Activated CD4-positive, alpha-beta T cell treated with anti-CD3 and anti-CD28 coated beads, Interleukin-2, amount 50 U/mL, for 1 hour (primary cell): ENCODE results near the gene CCL27.
A peak's percentile ranks its signal among the peaks of the same experiment; 100 is the strongest.

Source experiments
- DNase-seq: peaks from one replicate; pipeline ENCODE4 v3.0.0-alpha.2; 2020

CCL27 gene

DNA sequence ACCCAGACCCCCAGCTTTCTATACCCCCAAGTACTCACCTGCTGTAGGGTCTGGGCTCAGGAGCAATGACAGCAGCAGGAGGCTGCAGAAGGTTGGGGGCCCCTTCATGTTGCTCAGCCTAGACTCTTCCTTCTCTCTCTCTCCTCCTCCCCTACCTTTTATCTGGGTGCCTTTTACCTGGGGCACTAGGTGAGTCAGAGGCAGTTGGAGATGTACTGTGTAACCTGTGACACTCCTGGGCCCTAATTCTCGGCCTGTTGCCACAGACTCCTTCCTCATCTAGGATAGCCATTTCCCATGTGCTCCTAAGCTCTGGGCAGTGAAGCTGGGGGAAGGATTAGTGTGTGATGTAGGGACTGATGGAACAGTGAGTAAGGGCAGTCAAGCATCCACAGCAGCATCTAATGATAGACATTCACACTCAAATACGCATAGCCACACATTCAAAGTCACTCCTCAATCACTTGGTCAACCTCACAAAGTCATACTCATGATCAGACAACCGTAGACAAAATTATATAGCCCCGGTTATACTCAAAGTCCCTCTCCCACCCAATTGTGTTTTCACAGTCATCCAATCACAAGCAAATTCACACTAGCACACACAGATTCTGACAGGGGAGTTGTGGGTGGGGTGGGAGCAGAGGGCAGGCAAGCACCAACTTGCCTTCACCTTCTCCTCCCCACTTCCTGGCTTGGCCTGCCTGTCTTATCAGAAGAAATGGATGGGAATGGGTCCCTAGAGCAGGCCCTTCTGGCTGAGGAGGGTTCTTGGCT is at the start of gene CCL27:
Gene CCL27, minus strand, starts transcription at position 132 of the 777 bp plus-strand sequence. Its CDS starts 24 bp downstream, at position 108.
- DNase-seq, result no peak

GRCh38 chr9:34712140-34712539 is 49.7 kb upstream of the CCL27 start:
- no peak for DNase-seq

- no peak for DNase-seq
Measured at GRCh38 chr9:34710023-34710422, 47.6 kb upstream of the CCL27 start, which contains the start of gene CCL21. Gene CCL21 (minus strand): TSS chr9:34710136. CDS start chr9:34710066, 70 bp downstream.

DNA sequence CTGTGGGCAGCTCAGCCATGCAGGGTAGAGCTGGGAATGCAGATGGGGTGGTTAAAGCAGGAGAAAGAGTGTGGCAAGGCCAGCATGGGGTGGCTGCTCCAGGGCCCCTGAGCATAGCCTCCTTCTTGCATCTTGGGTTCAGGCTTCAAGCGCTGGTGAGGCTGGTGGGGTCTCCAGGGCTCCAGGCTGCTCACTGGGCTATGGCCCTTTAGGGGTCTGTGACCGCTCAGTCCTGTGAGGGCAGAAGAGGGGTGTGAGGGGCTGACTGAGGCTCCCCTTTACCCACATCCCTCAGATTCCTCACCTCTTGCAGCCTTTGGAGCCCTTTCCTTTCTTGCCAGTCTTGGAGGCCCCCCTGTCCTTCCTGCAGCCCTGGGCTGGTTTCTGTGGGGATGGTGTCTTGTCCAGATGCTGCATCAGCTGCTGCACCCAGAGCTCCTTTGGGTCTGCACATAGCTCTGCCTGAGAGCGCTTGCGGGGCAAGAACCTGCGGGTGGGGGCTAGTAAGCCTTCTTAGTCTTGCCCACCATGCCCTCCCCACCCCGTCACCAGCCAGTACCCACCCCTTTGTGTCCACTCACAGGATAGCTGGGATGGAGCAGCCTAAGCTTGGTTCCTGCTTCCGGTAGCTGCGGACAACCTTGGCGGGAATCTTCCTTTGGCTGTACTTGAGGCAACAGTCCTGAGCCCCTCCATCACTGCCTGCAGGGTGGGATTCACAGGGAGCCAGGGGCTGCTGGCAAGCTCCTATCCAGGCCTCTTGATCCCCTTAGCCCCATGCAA is 46.9 kb upstream of the CCL27 start:
- DNase-seq, result no peak

DNA sequence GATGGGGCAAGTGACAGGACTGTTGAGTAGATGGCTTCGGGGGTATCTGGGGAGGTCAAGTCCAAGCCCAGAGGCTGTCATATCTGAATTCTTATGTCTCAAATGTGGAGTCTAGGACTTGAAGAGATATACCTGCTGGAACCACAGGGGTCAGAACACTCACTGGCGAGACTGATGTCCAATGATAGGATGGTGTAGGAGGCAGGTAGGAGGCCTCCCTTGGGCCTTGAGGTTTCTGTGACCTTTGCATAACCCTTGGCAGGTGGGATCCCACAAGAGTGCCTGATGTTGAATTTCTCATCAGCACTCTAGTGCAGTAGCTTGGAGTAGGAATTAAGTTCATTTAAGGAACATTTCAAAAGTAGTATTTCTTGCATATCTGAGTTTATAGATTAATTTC is 44.7 kb upstream of the CCL27 start:
- DNase-seq, result no peak

DNA sequence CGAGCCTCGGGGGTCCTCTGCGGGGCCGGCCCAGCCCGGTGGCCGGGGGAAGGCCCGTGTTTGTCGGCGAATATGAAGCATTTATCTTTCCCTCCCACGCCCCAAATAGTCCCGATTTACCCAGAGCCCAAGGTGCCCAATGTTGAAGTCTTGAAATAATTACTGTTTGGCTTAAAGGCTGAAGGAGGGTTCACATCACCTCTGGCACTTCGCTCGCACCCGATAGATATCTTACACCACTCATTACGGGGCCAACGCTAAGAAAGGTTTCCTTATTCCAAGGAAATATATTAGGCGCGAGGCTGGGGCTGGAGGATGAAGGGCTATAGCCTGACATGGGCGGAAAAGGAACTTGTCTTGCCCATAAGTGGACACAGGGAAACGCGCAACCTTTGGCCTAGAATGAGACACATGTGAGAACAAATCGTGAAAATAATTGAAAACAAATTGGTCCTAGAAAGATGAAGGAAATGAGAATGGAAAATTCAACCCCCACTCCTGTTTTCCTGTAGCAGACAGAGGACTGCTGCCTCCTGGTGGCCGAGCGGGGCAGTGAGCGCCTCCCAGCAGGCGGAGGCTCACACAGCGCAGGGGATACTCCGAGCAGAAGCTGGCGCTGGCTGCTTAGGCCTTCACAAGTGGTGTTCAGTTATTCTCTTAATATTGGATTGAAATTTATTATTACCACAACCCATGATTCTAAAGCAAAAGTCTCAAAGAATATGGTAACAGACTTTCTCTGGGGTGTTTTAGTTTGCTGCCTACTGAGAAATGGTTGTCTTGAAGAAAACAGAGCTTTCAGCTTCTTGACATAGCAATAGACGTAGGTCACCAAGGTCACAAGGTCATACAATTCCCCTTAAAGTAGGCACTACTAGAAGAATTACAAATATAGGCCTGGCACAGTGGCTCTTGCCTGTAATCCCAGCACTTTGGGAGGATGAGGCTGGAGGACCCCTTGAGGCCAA is 39.6 kb upstream of the CCL27 start:
- peak; percentile 84 for DNase-seq

DNA sequence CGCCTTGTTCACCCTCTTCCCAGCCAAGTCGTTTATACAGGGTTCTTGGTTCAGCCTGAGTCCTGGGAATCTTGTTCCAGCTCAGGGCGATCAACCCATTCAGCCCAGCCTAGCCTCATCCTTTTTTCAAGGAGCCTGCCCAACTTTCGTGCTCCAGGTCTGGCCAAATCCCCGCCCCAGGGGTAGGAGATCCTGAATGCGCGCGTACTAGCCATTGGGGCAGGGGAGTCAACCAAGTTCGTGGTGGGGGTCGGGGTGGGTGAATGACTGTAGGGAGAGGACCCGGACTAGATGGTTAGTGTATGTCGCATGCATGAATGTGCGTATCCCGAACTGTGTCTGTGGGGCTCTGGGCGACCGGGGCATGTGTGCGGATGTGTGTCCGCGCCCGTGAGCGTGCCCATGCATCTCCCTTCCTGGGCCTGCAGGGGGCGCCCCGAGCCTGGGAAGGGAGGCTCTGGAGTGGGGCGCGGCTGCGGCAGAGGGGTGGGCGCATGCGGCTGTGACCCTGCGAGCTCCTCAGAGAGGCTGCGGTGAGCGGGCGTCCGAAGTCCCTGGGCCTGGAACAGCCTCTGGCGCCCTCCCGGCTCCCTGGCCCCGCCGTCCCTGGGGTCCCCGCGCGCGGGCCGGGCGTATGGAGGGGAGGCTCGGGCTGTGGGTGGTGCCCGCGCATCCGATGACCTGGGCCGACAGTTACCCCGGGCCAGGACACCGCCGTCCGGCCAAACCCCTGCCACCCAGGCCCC is 38.7 kb upstream of the CCL27 start:
- DNase-seq, result peak; percentile 71

DNA sequence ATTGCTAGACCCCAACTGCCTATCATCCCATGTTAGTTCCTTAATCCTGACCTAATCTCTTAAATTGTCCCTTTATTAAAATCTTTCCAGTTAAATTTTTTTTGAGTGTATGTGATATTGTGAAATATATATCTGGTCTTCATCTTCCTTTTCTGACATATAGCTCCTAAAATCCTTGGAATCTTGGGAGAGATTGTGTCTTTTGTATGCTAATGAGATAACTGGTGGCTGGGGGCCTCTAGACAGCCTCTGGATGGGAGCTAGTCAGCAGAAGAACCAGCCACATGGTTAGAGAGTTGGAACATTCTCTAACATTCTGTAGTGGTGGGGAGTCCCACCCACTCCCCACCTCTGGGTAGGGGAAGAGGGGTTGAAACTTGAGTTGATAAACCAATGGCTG is 32.4 kb upstream of the CCL27 start:
- no peak for DNase-seq

DNA sequence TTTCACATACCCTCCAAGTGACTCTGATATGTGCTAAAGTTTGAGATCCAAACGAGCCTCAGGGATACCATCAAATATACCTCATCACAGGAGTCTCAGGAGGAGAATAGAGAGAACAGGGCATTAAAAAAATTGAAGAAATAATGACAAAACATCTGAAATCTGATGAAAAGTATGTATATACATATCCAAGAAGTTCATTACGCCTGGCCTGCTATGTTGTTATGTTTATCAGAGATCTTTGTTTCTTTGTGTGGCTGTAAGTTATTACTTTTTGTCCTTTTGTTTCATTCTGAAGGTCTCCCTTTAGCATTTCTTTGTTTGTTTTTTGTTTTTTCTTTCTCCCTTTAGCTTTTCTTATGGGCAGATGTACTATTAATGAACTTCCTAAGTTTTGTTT is 31.1 kb upstream of the CCL27 start:
- DNase-seq, result no peak

DNA sequence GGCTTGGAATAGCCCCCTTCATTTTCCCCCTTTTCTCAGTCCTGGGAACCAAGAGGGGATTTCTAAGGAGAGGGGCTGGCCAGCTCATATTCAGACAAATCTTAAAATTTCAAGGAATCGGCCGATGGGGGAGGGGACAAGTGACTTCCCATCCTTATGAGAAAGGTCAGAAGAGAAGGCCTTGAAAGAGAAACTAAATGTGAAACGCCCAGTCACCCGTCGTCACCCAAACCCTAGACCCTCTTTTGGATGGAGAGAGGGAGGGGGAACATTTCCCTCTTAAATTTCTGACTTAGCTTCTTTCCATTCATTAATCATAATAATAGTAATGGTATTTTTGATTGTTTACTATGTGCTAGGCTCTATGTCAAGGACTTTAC is 29.5 kb upstream of the CCL27 start:
- DNase-seq, result no peak

- no peak for DNase-seq
Measured at GRCh38 chr9:34690983-34691935, 28.8 kb upstream of the CCL27 start, which contains the start of gene CCL19. Gene CCL19 (minus strand): TSS chr9:34691276. CDS start chr9:34691139, 137 bp downstream.

DNA sequence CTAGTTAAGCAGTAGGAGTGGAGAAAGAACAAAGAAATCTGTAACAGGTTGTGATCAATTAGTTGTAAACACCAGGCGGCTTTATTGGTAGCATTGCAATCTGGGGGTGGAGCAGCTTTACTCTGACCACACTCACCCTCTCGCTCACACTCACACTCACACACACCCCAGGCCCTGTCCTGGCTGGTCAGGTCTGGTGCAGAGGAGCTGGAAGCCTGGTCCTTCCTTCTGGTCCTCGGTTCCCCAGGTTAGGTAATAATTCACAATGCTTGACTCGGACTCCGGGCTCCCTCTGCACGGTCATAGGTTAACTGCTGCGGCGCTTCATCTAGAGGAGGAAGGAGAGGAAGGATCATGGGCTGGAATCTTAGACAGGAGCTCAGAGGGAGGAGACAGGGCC is 27.1 kb upstream of the CCL27 start:
- no peak for DNase-seq

GRCh38 chr9:34689116-34689470 is 26.6 kb upstream of the CCL27 start:
- no peak for DNase-seq

GRCh38 chr9:34688329-34689115 is 26.1 kb upstream of the CCL27 start:
- no peak for DNase-seq

- DNase-seq, result no peak
Measured at GRCh38 chr9:34687276-34688030, 25.0 kb upstream of the CCL27 start.

GRCh38 chr9:34686732-34687131 is 24.3 kb upstream of the CCL27 start:
- no peak for DNase-seq

DNA sequence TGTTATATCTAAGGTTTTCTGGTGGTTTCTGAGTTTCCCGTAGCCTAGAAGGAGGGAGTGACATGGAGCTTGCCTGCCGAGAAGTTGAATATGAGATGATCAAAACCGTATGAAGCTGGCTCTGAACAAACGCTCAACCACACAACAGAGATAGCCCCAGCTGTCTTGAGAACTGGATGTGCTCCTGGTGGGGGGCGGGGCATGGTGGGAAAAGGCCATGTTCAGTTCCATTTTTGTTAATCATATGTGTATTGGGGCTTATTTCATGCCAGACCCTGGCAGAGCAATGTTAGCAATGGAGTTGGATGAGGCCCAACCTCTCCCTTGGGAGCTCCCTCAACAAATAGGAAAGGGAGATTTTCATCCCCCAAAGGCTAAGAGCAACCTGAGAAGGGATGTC is 23.8 kb upstream of the CCL27 start:
- DNase-seq, result no peak

DNA sequence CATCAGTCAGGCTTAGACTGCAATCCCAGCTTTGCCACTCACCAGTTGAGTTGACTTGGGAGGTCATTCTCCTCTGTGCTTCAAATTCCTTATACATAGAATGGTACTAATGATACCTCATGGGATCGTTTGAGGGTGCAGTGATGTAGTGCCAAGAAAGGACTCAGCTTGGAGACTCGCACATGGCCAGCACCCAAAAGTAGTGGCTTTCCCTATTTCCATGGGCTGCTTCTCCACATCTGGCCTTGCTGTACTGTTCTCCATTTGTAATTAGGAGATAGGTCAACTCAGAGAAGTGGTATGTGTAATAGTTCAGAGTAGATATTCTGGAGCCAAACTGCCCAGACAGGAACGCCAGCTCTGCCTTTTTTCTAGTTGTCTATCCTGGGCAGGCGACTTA is 23.1 kb upstream of the CCL27 start:
- DNase-seq, result no peak

DNA sequence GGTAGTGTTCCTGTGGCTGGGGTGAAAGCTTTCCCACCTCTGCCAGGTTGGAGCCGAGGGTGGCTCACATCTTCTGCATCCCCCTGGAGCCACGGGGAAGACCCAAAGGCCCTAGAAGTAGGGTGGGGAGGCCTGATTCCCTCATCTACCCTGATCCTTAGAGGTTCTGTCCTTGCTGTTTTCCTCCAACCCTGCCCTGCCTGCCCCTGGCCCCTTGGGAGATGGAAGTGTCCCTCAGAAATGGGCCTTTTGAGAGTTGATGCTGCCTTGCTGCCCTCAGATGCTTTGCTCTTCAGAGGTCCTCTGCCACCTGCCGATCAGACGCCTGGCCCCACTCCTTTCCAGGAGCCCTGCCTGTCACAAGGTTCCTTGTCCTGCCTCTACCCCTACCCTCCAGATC is 22.4 kb upstream of the CCL27 start:
- no peak for DNase-seq
